ENCODE data around the gene NELFB.

NELFB gene

GRCh38 chr9:137306850-137307254 lies 51.7 kb downstream of the NELFB start:
- DNase-seq = no peak

GRCh38 chr9:137307255-137308056 lies 52.3 kb downstream of the NELFB start:
- peak; percentile 45 for DNase-seq

- no peak for DNase-seq
Measured at GRCh38 chr9:137308057-137308619, 53.0 kb downstream of the NELFB start.

- no peak for DNase-seq
Measured at GRCh38 chr9:137309368-137310188, 54.5 kb downstream of the NELFB start.

GRCh38 chr9:137310189-137311052 lies 55.3 kb downstream of the NELFB start:
- no peak for DNase-seq

GRCh38 chr9:137311171-137311985 lies 56.3 kb downstream of the NELFB start:
- DNase-seq = no peak

GRCh38 chr9:137311986-137312851 lies 57.1 kb downstream of the NELFB start:
- no peak for DNase-seq

GRCh38 chr9:137312852-137313325 lies 57.8 kb downstream of the NELFB start:
- no peak for DNase-seq

- no peak for DNase-seq
Measured at GRCh38 chr9:137313326-137313936, 58.3 kb downstream of the NELFB start.

GRCh38 chr9:137313956-137314560 lies 58.9 kb downstream of the NELFB start:
- no peak for DNase-seq

GRCh38 chr9:137314561-137315560 lies 59.7 kb downstream of the NELFB start:
- no peak for DNase-seq

- DNase-seq = no peak
Measured at GRCh38 chr9:137315581-137316011, 60.5 kb downstream of the NELFB start.

- no peak for DNase-seq
Measured at GRCh38 chr9:137316012-137316981, 61.2 kb downstream of the NELFB start.

- DNase-seq = no peak
Measured at GRCh38 chr9:137317021-137317717, 62.0 kb downstream of the NELFB start.

GRCh38 chr9:137317718-137318511 lies 62.8 kb downstream of the NELFB start:
- DNase-seq = no peak

- DNase-seq = no peak
Measured at GRCh38 chr9:137318602-137319001, 63.5 kb downstream of the NELFB start.
